ENCODE results near the gene SPATA20.

- TF ChIP-seq CBFB (CRISPR knock-in tag; IDR thresholded peaks at IDR 0.05; ENCODE audit: low read depth) (no peak), CTCF (IDR thresholded peaks at IDR 0.05) (no peak), ZNF532 (CRISPR knock-in tag; IDR thresholded peaks at IDR 0.05; ENCODE audit: borderline replicate concordance) (no peak), STAT6 (CRISPR knock-in tag; conservative IDR thresholded peaks at IDR 0.05; ENCODE audit: low read depth) (no peak), JUN (CRISPR knock-in tag; IDR thresholded peaks at IDR 0.05) (no peak), FOXJ3 (CRISPR knock-in tag; IDR thresholded peaks at IDR 0.05; ENCODE audit: borderline replicate concordance) (no peak), ZNF121 (CRISPR knock-in tag; IDR thresholded peaks at IDR 0.05) (no peak)
These were observed 5.0 kb upstream of the SPATA20 start for GRCh38 chr17:50541716-50542688.
